Activated CD4-positive, alpha-beta T cell treated with anti-CD3 and anti-CD28 coated beads, Interleukin-10, Interleukin-2, amounts not matched to agents 100 ng/mL and 50 ng/mL, durations not matched to agents 16 hours and 8 hours (primary cell): ENCODE results near the gene IGFBP4.

Source experiments
- DNase-seq: peaks from one replicate; pipeline ENCODE4 v3.0.0-alpha.2; 2020

Gene IGFBP4

GRCh38 chr17:40457369-40457768, 14.1 kb downstream of the IGFBP4 start:
- no peak for DNase-seq

DNA sequence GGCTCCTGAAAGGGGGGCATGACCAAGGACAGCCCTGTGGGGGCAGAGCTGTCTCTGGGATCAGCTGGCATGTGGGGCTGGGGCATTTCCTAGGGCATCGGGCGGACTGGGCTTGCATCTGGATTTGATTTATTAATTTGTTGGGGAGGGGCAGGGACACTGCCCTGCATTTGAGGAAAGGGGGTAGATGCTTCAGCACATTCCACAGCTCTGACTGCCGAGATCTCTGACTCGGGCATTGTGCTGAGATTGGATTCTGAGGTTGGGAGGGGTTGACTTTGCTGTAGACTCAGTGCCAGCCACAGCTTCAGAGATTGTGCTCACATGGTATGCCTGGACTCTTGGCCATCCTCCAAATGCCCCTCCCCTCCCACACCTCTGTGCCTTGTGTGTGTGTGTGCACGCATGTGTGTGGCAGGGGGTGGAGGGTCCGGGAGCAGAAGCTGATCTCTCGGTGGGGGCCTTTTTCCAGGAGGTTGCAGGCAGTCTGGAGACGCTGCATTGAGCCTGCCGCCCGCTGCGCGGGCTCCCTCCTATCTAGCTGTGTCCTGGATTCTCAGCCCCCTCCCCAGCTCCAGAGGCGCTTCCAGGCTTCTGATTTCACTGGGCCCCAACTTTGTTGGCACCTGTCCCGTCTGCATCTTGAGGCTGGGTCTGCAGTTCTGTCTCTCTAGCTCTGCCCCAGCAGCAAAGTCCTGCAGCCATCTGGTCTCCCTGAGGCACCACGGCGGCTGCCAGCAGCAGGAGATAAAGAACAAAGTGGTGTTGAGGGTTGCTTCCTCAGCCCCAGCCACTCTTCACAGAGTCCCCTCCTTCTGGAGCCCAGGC, 14.9 kb downstream of the IGFBP4 start:
- DNase-seq = no peak

- DNase-seq = no peak
These were observed 15.7 kb downstream of the IGFBP4 start for GRCh38 chr17:40458851-40459482.

- no peak for DNase-seq
These were observed 16.7 kb downstream of the IGFBP4 start for GRCh38 chr17:40459636-40460603.

DNA sequence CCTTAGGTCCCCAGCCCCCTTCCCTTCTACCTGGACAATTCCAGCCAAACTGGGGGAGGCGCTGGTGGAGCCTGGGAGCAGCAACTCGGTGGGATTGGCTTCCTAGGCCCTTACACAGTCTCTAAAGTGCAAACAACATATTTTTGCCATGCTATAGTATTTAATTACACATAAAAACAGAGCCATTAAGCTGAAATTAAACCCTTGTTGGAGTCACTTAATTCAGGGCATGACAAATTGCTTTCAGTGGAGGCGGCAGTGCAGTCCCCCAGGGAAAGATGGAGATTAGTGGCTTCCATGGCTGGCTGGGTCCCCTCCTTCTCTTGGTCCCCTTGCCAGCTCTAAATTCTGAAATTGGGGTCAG, 17.3 kb downstream of the IGFBP4 start:
- DNase-seq = no peak

DNA sequence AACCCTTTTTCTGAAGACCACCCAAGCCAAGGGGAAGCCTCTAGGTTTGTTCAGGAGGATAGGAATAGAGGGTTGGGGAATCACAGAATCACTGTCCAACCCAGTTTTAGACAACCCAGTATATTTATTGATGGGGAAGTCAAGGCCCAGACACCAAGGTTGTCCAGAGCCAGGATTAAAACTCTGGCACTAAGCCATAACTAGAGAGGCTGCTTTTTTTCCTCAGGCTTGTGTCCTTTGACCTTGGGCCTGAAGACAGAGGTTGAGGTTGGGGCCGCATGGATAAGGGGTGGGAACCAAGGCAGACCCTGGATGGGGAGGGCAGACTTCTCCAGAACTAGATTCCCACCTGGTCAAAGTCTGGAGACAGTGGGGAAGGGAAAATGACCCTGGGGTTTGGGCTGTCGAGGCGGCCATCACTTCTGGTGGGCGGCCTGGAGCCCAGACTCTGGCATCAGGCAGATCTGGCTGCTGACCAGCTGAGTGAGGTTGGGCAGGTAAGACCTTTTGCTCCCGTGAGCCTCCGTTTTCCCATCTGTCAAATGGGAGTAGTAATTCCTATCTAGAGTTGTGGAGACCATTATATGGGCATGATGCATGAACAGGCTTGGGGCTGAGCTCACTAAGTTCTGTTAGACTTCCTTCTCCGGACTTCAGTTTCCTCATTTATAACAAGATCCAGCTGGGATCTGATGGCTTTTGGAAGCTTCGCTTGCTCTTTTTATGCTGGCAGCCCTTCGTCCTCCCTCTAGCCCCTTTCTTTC, 17.9 kb downstream of the IGFBP4 start:
- no peak for DNase-seq

GRCh38 chr17:40461732-40462342, 18.6 kb downstream of the IGFBP4 start:
- DNase-seq = no peak

DNA sequence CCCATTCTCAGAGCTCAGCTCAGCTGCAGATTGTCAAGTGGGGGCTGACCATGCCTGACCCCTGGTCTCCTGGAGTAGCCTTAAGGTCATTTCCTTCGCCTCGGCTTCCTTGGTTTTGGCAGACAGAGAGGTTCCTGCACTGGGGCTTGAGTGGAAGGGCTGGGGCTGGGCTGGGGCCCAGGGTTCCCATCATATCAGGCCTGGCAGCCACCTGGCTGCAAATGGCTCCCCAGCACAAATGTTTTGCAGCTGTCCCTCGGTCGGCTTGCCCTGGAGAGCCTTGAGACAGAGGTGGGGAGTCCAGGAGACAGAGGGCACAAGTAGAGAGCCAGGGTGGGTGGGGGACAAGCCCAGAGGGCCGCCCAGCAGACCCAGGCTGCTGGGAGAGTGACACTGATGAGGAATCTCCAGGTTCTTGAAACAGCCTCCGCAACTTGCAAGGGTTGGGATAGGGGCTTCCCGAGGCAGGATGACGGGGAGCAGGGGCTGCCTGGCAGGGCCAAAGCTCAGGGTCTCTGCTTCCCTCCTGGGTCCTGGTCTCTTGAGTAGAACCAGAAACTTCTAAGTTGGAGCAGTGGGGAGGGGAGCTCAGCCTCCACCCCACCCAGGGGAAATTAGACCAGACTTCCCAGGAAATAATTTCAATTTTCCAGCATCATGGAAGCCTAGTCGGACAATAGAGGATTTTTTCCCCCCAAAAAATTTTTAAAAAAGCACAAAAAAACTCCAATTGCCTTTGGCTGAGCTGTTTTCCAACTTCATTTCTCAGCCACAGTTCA, 19.3 kb downstream of the IGFBP4 start:
- no peak for DNase-seq

DNA sequence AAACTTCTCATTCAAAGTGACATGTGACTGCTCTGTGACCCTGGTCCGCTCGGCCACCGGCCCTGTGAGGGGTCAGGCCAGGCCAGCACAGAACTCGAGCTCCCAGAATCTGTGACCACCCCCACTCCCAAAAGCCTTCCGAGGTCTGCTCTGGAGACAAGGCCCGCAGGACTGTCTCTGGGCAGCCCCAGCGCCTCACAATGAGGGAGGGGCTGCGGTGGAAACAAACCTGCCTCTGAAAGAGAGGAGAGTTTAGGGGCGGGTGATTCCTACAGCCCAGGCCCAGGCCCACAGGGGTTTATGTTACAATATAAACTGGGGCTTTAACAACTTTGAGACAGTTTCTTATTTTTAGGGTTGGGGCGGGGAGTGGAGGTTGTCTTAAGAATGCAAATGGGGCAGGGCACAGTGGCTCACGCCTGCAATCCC, 19.9 kb downstream of the IGFBP4 start:
- no peak for DNase-seq

DNA sequence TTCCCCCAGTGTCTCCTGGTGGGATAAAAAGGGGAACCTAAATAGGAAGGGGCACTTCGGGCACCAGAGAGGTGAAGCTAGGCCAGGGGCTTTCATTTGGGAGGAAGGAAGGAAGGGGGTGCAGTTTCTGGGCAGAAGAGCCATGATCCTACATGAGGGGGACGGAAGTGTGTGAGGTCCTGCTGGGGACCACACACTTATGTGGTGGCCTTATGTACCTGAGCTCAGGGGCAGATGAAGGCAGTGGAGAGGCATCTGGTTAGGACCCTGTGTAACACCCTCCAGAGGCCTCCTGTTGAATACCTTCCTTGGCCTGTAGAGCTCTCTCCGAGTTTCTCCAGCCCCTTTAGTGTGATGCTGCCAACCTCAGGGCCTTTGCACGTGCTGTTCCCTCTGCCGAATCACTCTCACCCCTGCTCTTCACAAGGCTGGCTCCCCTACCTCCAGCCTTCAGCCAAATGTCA, 21.2 kb downstream of the IGFBP4 start:
- no peak for DNase-seq

DNA sequence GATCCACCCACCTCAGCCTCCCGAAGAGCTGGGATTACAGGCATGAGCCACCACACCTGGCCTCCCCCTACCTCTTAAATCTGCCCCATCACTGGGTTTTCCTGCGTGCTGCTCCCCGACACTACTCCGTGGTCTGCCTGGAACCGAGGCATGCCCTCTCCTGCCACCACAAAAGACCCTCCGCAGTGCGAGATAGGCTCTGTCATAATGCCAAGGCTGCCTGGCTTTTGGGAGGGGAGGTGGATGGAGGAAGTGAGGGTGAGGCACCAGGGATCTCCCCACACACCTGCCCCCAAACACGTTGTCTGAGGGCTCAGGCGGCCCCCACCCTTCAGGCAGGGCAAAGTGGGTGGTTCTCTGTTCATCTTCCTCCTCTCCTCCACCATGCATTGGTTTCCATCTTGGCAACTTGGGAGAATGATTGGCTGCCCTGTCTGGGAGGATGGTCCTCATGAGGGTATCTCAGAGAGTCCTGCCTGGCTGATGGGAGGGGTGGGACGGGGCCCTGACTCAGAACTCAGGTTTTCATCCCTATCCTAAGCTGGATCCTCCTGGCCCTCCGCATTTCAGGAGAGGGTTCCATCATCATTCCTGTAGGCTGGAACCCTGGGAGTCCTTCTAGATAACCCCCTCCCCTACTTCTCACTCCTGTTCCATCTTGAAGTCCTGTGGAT, 23.2 kb downstream of the IGFBP4 start:
- no peak for DNase-seq

GRCh38 chr17:40467281-40467867, 24.1 kb downstream of the IGFBP4 start:
- DNase-seq = no peak

DNA sequence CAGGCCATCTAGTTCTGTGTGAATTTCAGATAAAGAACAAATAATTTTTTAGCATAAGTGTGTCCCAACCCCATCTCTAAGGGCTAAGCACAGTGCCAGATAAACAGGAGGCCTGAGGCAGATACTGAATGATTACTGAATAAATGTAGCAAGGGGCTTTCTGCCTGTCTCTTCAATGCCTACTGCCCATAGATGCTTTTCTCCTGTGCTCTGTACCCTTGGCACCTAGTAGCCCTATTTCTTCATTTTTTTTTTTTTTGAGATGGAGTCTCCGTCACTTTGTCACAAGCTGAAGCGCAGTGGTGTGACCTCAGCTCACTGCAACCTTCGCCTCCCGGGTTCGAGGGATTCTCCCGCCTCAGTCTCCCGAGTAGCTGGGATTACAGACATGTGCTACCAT, 25.3 kb downstream of the IGFBP4 start:
- DNase-seq = no peak

- no peak for DNase-seq
These were observed 26.8 kb downstream of the IGFBP4 start for GRCh38 chr17:40469805-40470675.

DNA sequence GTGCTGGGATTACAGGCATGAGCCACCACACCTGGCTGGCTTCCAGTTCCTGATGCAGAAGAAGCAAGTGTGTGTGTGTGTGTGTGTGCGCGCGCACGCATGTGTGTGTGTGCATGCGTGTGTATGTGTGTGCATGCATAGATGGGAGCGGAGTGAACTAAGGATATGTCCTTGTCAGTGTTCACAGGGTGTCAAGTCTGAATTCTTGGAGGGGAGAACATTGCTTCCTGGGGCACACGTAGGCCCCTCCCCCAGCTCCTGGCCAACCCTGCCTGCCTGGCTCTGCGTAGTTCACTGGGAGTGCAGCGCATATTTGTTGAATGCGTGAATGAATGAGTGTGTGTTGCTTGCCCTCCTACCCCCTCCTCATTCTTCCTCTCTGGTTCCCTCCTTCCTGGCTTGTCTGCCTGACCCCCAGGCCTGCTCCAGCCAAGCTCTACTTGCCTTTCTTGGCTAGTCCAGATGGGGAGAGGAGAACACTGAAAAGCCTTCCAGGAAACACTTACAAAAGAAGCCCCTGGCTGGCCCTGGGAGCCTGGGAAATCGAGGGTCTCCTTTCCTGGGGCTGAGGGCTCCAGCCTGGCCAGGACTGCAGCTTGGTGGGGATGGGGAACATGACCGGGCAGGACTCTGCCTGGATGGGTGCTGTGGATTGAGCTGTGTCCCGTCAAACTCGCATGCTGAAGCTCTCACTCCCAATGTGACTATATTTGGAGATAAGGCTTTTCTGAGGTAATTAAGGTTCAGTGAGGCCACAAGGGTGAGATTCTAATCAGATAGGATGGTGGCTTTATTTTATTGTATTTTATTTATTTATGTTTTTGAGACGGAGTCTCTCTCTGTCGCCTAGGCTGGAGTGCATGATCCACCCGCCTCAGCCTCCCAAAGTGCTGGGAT, 27.9 kb downstream of the IGFBP4 start:
- DNase-seq = no peak

DNA sequence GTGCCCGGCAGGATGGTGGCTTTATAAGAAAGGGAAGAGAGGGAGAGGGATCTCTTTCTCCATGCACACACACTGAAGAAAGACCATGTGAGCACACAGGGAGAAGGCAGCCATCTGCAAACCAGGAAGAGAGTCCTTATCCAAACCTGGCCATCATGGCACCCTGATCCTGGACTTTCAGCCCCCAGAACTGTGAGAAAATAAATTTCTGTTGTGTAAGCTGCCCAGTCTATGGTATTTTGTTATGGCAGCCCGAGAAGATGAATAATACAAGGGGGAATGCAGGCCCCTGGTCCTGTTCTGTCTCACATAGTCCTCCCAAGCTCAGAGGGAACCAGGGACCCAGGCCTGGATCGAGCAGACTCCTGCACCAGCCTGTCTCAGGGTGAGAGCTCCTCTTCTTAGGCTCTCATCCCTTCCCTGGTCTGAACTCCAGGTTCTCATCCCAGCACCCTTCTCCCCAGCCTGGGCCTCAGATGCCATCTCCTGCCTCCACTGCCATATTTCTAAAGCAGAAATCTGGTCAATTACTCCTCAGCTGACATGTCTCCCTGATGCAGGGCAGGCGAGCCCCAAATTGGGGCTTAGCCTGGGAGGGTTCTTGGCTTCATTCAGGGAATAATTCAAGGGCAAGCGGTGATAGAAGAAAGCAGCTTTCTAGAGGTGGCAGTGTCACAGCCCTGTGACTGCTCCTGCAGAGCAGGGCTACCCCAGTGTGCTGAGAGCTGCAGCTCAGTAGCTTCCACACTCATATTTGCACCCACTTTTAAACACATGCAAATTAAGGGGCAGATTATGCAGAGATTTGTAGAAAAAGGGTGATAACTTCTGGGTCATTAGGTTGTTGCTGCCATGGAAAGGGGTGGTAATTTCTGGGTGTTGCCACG, 28.8 kb downstream of the IGFBP4 start:
- DNase-seq = no peak
